DMS114 treated with DMSO at 0.1 percent for 48 hours (cell line): ENCODE measurements around the gene ANKRD61.
"Not testable (repeated sequence)": the region's sequence is repeated elsewhere in the genome, so short reads cannot be mapped to it uniquely, and the experiment has no call there.

Experiments used
- DNase-seq: peaks from one replicate; lab custom pipeline; 2025; ENCODE audit not compliant: unreplicated experiment; lab: John Stamatoyannopoulos, UW

The ANKRD61 gene

GRCh38 chr7:6030988-6031387, at the start of gene ANKRD61:
ANKRD61 (plus strand) TSS chr7:6031376; CDS start chr7:6031376, 0 bp downstream.
- no peak for DNase-seq

DNA sequence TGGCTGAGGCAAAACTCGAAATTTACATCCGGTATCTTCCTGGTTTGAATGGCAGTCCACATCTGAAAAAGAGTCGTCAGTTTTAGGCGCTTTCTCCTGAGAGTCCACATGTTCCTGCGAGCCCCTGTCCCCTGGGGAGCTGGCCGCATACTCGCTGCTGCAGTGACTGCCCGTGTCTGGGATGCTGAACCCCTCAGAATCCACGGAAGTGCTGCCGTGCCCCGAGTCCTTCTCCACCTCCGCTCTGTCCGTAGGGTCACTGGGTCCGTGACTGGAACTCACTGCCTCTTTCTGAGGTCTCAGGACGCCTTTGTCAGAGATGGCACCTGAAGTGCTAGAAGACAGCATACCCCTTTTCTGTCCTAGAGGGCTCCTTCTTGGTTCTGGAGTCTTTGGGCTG, 44.1 kb upstream of the ANKRD61 start:
- not testable (repeated sequence) for DNase-seq

GRCh38 chr7:5997210-5997808, 33.9 kb upstream of the ANKRD61 start:
- peak; percentile 76 for DNase-seq

DNA sequence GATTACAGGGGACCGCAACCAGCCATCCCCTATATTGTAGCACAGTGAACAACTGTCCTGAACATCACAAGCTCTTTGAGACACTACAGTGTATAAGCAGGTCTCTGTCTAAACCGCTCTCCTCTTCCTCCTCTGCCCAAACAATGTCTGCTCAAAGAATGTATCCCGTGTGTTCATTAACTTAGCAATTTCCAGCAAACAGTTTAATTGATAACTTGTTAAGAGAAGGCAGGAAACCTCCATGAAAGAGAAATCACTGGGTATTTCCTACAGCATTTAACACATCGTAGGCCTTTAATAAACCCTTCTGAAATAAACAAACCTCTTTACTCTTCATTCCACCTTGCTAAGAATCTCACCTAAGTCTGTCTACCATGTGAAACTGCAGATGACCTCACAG, 23.8 kb upstream of the ANKRD61 start:
- DNase-seq = no peak

DNA sequence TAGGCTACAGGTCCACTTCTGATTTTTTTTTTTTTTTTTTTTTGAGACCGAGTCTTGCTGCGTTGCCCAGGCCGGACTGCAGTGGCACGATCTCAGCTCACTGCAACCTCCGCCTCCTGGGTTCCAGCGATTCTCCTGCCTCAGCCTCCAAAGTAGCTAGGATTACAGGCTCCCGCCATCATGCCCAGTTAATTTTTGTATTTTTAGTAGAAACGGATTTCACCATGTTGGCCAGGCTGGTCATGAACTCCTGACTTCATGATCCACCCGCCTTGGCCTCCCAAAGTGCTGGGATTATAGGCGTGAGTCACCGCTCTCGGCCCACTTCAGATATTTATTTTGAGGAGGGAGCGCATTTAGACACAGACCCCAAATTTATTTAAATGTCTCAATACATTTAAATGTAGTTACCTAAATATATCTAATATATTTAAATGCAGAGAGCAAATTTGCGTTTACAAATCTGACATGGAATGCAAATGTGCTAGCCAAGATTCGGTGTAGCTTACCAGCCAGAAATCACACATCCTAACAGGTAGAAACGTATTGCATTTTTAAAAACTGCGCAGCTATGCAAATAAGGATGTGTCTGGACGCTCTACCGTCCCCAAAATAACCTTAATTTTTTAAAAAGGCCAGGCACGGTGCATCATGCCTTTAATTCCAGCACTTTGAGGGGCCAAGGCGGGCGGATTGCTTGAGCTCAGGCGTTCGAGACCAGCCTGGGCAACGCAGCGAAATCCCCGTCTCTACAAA, 23.2 kb upstream of the ANKRD61 start:
- DNase-seq = not testable (repeated sequence)

DNA sequence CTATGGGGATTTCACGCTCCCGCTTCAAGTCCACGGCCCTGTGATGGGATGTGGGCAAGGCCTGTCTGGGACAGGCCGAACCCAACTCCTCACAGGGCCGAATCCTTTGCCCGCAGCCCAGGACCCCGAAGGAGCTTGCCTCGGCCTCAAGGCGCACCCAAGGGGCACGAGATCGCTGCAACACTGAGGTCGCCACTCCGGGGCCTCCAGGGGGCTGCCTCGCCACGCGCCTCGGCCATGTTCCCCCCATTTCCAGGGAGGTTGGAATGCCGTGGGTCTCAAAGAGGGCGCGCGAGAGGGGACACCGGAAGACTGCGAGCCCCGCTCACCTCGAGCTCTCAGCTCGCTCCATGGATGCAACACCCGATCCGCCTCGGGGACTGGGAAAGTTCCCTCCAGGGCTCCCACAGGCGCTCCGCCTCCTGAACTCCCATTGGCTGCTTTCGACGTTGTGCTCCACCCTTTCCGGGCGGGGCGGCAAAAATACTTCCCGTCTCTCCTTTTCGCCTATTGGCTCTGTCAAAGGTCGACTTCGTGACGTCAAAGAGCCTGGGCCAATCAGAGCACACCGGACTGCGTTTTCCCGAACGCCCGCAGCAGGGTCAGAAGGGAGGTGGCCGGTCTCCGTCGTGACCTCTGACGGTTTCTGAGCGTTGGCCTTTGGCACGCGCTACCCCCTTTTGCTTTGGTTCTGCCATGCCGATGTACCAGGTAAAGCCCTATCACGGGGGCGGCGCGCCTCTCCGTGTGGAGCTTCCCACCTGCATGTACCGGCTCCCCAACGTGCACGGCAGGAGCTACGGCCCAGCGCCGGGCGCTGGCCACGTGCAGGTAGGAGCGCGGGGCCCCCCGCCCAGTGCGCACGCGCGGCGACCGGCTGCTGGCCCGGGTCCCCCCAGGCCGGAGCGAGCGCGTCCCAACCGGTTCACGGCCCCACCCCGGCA, 22.2 kb upstream of the ANKRD61 start, which contains the start of the genes AIMP2 and PMS2:
Gene AIMP2, plus strand, starts transcription at position 605 of the 944 bp plus-strand sequence. Its CDS starts 92 bp downstream, at position 697.
Gene PMS2, minus strand, starts transcription at position 382 of the 944 bp plus-strand sequence. Its CDS starts 30 bp downstream, at position 352.
- DNase-seq = peak; percentile 95

GRCh38 chr7:6010370-6010769, 20.8 kb upstream of the ANKRD61 start:
- DNase-seq = not testable (repeated sequence)

DNA sequence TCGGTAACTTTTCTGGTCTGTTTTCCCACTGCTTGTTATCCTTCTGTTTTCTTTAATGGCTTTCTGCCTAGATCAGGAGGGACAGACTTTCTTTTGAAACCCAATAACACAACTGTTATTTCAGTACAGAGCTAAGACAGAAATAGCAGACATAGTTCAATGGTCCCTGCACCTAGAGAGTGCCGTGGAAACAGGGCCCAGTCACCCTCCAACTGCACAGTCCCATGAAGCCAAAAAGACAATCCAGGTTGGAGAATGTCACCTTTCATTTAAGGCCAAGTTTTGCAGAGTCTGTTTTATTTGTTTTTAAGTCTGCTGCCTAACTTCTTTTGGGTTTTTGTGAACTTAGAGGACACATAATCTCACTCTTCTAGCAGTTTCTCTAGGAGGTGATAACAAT, 19.6 kb upstream of the ANKRD61 start:
- DNase-seq = no peak

GRCh38 chr7:6012355-6013104, 18.6 kb upstream of the ANKRD61 start:
- DNase-seq = no peak

DNA sequence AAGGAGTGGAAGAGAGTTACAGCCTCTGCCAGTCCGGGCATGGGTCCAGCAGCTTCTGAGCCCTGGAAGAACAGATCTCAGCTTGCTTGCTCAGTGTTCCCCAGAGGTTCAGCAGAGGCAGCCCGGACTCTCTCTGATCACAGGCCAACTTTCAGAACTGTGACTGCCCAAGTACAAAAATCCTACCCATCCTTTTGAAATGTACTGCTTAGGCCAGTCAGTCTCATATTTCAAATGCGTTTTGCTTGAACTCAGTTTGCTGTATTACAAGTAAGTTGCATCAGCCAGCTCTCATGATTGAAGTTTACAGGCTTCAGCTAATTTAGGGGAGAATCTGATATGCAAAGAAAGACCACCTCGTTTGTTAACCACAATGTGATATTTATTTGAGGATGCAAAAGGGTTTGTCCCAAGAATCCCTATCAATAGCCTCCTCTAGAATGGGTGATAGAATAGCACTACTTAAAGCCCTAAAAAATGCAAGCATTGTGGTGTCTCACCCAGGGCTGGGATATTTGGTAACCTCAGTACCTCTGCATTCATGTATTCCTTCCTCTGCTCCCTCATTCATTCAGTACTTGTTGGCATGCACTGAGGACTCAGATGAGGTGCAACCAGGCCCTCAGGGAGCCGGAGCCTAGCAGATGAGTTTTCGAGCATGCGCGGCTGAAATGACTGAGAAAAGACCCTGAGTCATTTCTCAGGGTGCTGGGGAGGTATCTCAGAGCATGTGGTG, 15.1 kb upstream of the ANKRD61 start:
- DNase-seq = no peak

- DNase-seq = no peak
Observed at GRCh38 chr7:6016653-6016966, 14.6 kb upstream of the ANKRD61 start.

- DNase-seq = no peak
Observed at GRCh38 chr7:6020371-6021286, 10.5 kb upstream of the ANKRD61 start.

- no peak for DNase-seq
Observed at GRCh38 chr7:6022707-6023106, 8.5 kb upstream of the ANKRD61 start.

GRCh38 chr7:6023974-6024435, 7.2 kb upstream of the ANKRD61 start:
- no peak for DNase-seq

- DNase-seq = no peak
Observed at GRCh38 chr7:6026011-6026819, 5.0 kb upstream of the ANKRD61 start.

- no peak for DNase-seq
Observed at GRCh38 chr7:6026820-6027311, 4.3 kb upstream of the ANKRD61 start.

DNA sequence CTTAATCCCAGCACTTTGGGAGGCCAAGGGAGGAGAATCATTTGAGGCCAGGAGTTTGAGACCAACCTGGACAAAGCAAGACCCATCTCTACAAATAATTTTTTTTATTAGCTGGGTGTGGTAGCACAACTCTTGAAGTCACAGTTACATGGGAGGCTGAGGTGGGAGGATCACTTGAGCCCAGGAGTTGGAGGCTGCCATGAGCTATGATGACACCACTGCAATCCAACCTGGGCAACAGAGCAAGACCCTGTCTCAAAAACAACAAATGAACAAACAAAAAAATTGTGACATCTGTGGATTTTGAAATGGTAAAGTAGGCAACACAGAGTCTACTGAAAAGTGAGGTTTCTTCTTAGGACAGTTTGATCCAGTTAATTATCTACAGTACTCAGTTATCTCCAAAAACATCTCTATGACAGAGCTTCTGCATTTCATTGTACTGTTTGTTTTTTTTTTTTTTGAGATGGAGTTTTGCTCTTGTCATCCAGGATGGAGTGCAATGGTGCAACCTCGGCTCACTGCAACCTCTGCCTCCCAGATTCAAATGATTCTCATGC, 3.3 kb upstream of the ANKRD61 start:
- no peak for DNase-seq

DNA sequence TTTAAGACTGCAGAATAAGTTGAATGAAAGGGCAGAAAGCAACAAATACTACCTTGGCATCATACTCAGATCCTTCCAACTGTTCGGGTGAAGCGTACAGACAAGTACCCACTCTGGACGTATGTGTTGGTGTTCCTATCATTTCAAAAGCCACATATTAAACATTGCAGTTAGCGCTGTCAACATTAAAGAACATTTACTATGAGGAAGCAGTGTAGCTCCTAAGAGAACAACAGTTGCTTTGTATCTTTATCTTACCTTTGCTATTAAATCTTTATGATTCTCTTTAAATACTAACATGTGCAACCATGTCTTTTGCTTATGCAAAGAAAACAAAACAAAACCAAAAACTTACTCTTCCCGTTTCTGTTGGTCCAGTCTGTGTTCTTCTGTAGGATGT, 2.6 kb upstream of the ANKRD61 start:
- no peak for DNase-seq
